MCF 10A (cell line): ENCODE data around the gene PTPRK. TPM values are rescaled to one million over a fixed set of nuclear protein-coding genes. Genes with fewer than 3 reads are reported as not detected.

Experiments used
- BruUV-seq: library from RNA; stranded (reverse); fragments of 400-500 nt; replicated peaks from 2 replicates; lab custom pipeline; 2021; lab: Mats Ljungman, UMichigan
- CTCF ChIA-PET: fragments of 300-600 bp; sonication (Branson Sonifier 250); formaldehyde crosslinking; extraction: SDS; loops from one replicate; lab custom pipeline; 2021; ENCODE audit warnings: antibody characterized with exemption, inconsistent platforms; lab: Yijun Ruan, JAX
- POLR2A ChIA-PET: fragments of 300-600, 350-650 bp; sonication (Branson Sonifier 250); formaldehyde crosslinking; extraction: SDS; loops from one replicate; lab custom pipeline; 2020; ENCODE audit warnings: antibody characterized with exemption, inconsistent platforms; lab: Yijun Ruan, JAX
- DNase-seq: peaks from one replicate; pipeline ENCODE4 v3.0.0-alpha.2; 2018; ENCODE audit not compliant: unreplicated experiment
- H3K27ac Mint-ChIP-seq: one replicate; pipeline ENCODE4 v1.8.0; 2022; ENCODE audit warnings: mild to moderate bottlenecking, low read depth, mixed read lengths; ENCODE audit not compliant: unreplicated experiment
- H3K27me3 Mint-ChIP-seq: one replicate; pipeline ENCODE4 v1.8.0; 2022; ENCODE audit warnings: mixed read lengths; ENCODE audit not compliant: insufficient read depth, unreplicated experiment
- H3K36me3 Mint-ChIP-seq: one replicate; pipeline ENCODE4 v1.8.0; 2022; ENCODE audit warnings: mild to moderate bottlenecking, moderate library complexity, mixed read lengths; ENCODE audit not compliant: insufficient read depth, unreplicated experiment
- H3K4me1 Mint-ChIP-seq: one replicate; pipeline ENCODE4 v1.8.0; 2022; ENCODE audit warnings: mixed read lengths; ENCODE audit not compliant: insufficient read depth, unreplicated experiment
- H3K4me3 Mint-ChIP-seq: one replicate; pipeline ENCODE4 v1.8.0; 2022; ENCODE audit warnings: mild to moderate bottlenecking, moderate library complexity, mixed read lengths; ENCODE audit not compliant: unreplicated experiment
- H3K9me3 Mint-ChIP-seq: one replicate; pipeline ENCODE4 v1.8.0; 2022; ENCODE audit warnings: mixed read lengths; ENCODE audit not compliant: unreplicated experiment
- intact Hi-C: fragments of 100-400 bp; cut with micrococcal nuclease; formaldehyde crosslinking; loops from 2 replicates; pipeline ENCODE4 v1.14.1; 2022
- total RNA-seq: library from RNA; stranded (reverse); gene quantifications from 2 replicates; pipeline ENCODE4 v1.2.3, GENCODE V29; 2022
- TF ChIP-seq, protein P1 (sequence below): fragments of 200-600 bp; IDR thresholded peaks from one replicate; pipeline ENCODE4 v1.8.0; 2022; ENCODE audit warnings: antibody characterized with exemption, mild to moderate bottlenecking; ENCODE audit not compliant: unreplicated experiment

The PTPRK gene
- total RNA-seq, 1 experiment from 2014 or later, result 50.2 TPM

DNA sequence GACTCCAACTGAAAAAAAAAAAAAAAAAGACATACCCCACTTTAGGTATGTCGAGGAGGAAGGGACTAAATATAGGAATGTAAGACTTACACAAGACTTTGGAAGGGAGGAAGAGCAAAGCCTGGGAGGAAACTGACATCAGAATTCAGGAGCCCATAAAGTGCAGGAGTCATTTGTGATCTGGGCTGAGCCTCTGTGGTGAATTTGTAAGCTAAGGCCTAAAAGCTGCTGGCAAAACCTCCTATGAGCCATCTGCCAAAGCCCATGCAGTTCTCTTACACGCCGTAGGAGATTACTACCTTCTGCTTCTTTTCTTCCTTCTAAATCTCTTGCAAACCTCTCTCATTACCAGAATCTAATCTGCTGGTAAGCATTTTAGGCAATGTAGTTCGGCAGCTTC is 567.6 kb downstream of the PTPRK start:
- ChIA-PET CTCF (interaction anchor here (0.6 kb wide), 1 partner anchor 19 kb away, joined by 3 read pairs; no protein-coding TSS in a partner anchor), POLR2A (interaction anchor here (0.6 kb wide), 1 partner anchor 331 kb away, joined by 3 read pairs; no protein-coding TSS in a partner anchor)
- Mint-ChIP-seq H3K27me3 (no peaks in the 10 kb centered on the region), H3K36me3 (peaks cover 7% of the 10 kb centered on the region), H3K4me3 (no peak overlapping the region), H3K27ac (no peak overlapping the region), H3K9me3 (no peaks in the 10 kb centered on the region), H3K4me1 (no peaks in the 10 kb centered on the region)
- no peak for DNase-seq
- intact Hi-C loops, result no loop called here
- TF ChIP-seq, protein P1, sequence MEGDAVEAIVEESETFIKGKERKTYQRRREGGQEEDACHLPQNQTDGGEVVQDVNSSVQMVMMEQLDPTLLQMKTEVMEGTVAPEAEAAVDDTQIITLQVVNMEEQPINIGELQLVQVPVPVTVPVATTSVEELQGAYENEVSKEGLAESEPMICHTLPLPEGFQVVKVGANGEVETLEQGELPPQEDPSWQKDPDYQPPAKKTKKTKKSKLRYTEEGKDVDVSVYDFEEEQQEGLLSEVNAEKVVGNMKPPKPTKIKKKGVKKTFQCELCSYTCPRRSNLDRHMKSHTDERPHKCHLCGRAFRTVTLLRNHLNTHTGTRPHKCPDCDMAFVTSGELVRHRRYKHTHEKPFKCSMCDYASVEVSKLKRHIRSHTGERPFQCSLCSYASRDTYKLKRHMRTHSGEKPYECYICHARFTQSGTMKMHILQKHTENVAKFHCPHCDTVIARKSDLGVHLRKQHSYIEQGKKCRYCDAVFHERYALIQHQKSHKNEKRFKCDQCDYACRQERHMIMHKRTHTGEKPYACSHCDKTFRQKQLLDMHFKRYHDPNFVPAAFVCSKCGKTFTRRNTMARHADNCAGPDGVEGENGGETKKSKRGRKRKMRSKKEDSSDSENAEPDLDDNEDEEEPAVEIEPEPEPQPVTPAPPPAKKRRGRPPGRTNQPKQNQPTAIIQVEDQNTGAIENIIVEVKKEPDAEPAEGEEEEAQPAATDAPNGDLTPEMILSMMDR, result no peak
- no TSS peak for BruUV-seq

GRCh38 chr6:127952176-127952575 is 568.2 kb downstream of the PTPRK start:
- no peak for DNase-seq
- H3K36me3 Mint-ChIP-seq, result peaks cover 7% of the 10 kb centered on the region
- TF ChIP-seq, protein P1, result no peak
- POLR2A ChIA-PET, result interaction anchor here (0.6 kb wide), 1 partner anchor 332 kb away, joined by 3 read pairs; no protein-coding TSS in a partner anchor
- no peak overlapping the region for H3K4me3 Mint-ChIP-seq
- CTCF ChIA-PET, result no interaction called here
- H3K4me1 Mint-ChIP-seq, result no peaks in the 10 kb centered on the region
- no peaks in the 10 kb centered on the region for H3K27me3 Mint-ChIP-seq
- no peak overlapping the region for H3K27ac Mint-ChIP-seq
- intact Hi-C loops, result no loop called here
- H3K9me3 Mint-ChIP-seq, result no peaks in the 10 kb centered on the region
- no TSS peak for BruUV-seq

GRCh38 chr6:127951172-127951917 is 569.1 kb downstream of the PTPRK start:
- H3K4me3 Mint-ChIP-seq, result no peak overlapping the region
- TF ChIP-seq, protein P1, result no peak
- BruUV-seq, result no TSS peak
- H3K36me3 Mint-ChIP-seq, result peaks cover 7% of the 10 kb centered on the region
- no peaks in the 10 kb centered on the region for H3K9me3 Mint-ChIP-seq
- ChIA-PET POLR2A (no interaction called here), CTCF (no interaction called here)
- no peaks in the 10 kb centered on the region for H3K27me3 Mint-ChIP-seq
- no peak for DNase-seq
- H3K27ac Mint-ChIP-seq, result no peak overlapping the region
- no peaks in the 10 kb centered on the region for H3K4me1 Mint-ChIP-seq
- intact Hi-C loops, result no loop called here

- Mint-ChIP-seq H3K36me3 (peaks cover 7% of the 10 kb centered on the region), H3K4me3 (no peak overlapping the region), H3K9me3 (no peaks in the 10 kb centered on the region), H3K27me3 (no peaks in the 10 kb centered on the region), H3K4me1 (no peaks in the 10 kb centered on the region), H3K27ac (no peak overlapping the region)
- ChIA-PET CTCF (interaction anchor here (0.6 to 1.8 kb wide), 3 partner anchors 14 to 521 kb away, joined by 3 to 4 read pairs (median 4); no protein-coding TSS in a partner anchor), POLR2A (interaction anchor here (0.6 to 0.7 kb wide), 2 partner anchors 11 to 33 kb away, joined by 3 read pairs; no protein-coding TSS in a partner anchor)
- intact Hi-C loops, result no loop called here
- DNase-seq, result no peak
- TF ChIP-seq, protein P1, result no peak
- BruUV-seq, result no TSS peak
Observed at GRCh38 chr6:127950566-127951145, 569.7 kb downstream of the PTPRK start.
